GM08714 (cell line): ENCODE measurements around the gene WSCD2.

Experiments
- H3K4me3 ChIP-seq: fragments of 200-500 bp; sonication (Bioruptor generic); 2 replicates; pipeline ENCODE4 v1.5.1; 2014; ENCODE audit warnings: mild to moderate bottlenecking, low read length, inconsistent platforms
- ZNF274 ChIP-seq: IDR thresholded peaks from 2 replicates; pipeline ENCODE4 v1.6.1; 2012; ENCODE audit warnings: mild to moderate bottlenecking, low read depth, low read length

WSCD2 gene

GRCh38 chr12:108099778-108100489, 29.2 kb upstream of the WSCD2 start:
- TF ChIP-seq ZNF274 = no peak
- no peak overlapping the region for H3K4me3 ChIP-seq

- TF ChIP-seq ZNF274 = no peak
- H3K4me3 ChIP-seq = no peak overlapping the region
These were observed 27.4 kb upstream of the WSCD2 start for GRCh38 chr12:108101605-108102175.

- no peak for TF ChIP-seq ZNF274
- H3K4me3 ChIP-seq = no peak overlapping the region
These were observed 26.7 kb upstream of the WSCD2 start for GRCh38 chr12:108102363-108102762.

GRCh38 chr12:108103087-108103486, 26.0 kb upstream of the WSCD2 start:
- H3K4me3 ChIP-seq = no peak overlapping the region
- TF ChIP-seq ZNF274 = no peak

GRCh38 chr12:108103517-108103916, 25.6 kb upstream of the WSCD2 start:
- TF ChIP-seq ZNF274 = no peak
- no peak overlapping the region for H3K4me3 ChIP-seq

GRCh38 chr12:108104657-108105056, 24.4 kb upstream of the WSCD2 start:
- H3K4me3 ChIP-seq = no peak overlapping the region
- no peak for TF ChIP-seq ZNF274

GRCh38 chr12:108106599-108106998, 22.5 kb upstream of the WSCD2 start:
- H3K4me3 ChIP-seq = no peak overlapping the region
- TF ChIP-seq ZNF274 = no peak

GRCh38 chr12:108107293-108107692, 21.8 kb upstream of the WSCD2 start:
- H3K4me3 ChIP-seq = no peak overlapping the region
- TF ChIP-seq ZNF274 = no peak

- TF ChIP-seq ZNF274 = no peak
- H3K4me3 ChIP-seq = no peak overlapping the region
These were observed 19.6 kb upstream of the WSCD2 start for GRCh38 chr12:108109504-108109903.

GRCh38 chr12:108109954-108110353, 19.1 kb upstream of the WSCD2 start:
- TF ChIP-seq ZNF274 = no peak

GRCh38 chr12:108110844-108111243, 18.2 kb upstream of the WSCD2 start:
- no peak overlapping the region for H3K4me3 ChIP-seq
- TF ChIP-seq ZNF274 = no peak

More at GRCh38 chr12:108109954-108110353, 19.1 kb upstream of the WSCD2 start:
- no peak overlapping the region for H3K4me3 ChIP-seq

- TF ChIP-seq ZNF274 = no peak
- no peak overlapping the region for H3K4me3 ChIP-seq
These were observed 16.1 kb upstream of the WSCD2 start for GRCh38 chr12:108112832-108113556.

GRCh38 chr12:108115123-108116121, 13.7 kb upstream of the WSCD2 start:
- H3K4me3 ChIP-seq = no peak overlapping the region
- no peak for TF ChIP-seq ZNF274

- TF ChIP-seq ZNF274 = no peak
These were observed 12.8 kb upstream of the WSCD2 start for GRCh38 chr12:108116254-108116653.

GRCh38 chr12:108116699-108117098, 12.4 kb upstream of the WSCD2 start:
- TF ChIP-seq ZNF274 = no peak

More at GRCh38 chr12:108116254-108116653, 12.8 kb upstream of the WSCD2 start:
- no peak overlapping the region for H3K4me3 ChIP-seq

More at GRCh38 chr12:108116699-108117098, 12.4 kb upstream of the WSCD2 start:
- no peak overlapping the region for H3K4me3 ChIP-seq
